Neural cell (in vitro differentiated cells): ENCODE measurements around the gene BIRC2.

Source experiments
- CTCF ChIP-seq: fragments of 450-650 bp; IDR thresholded peaks from 2 replicates; pipeline ENCODE4 v1.5.1; 2014; ENCODE audit warnings: antibody characterized with exemption, mild to moderate bottlenecking, moderate library complexity; ENCODE audit not compliant: poor library complexity, severe bottlenecking
- EP300 ChIP-seq: fragments of 450-650 bp; conservative IDR thresholded peaks from 2 replicates; pipeline ENCODE4 v1.6.1; 2014; ENCODE audit warnings: antibody characterized with exemption, mild to moderate bottlenecking, moderate library complexity; ENCODE audit not compliant: poor library complexity, severe bottlenecking
- EZH2 ChIP-seq: fragments of 200-600, 300-800 bp; shearing (Covaris generic), sonication (generic); IDR thresholded peaks from 2 replicates; pipeline ENCODE4 v1.6.1; 2014; ENCODE audit warnings: antibody characterized with exemption, low read length, borderline replicate concordance, mild to moderate bottlenecking; ENCODE audit not compliant: insufficient read depth, poor library complexity, severe bottlenecking
- POLR2AphosphoS5 ChIP-seq: IDR thresholded peaks from 2 replicates; pipeline ENCODE4 v1.6.1; 2012
- RAD21 ChIP-seq: fragments of 450-650 bp; conservative IDR thresholded peaks from 2 replicates; pipeline ENCODE4 v1.6.1; 2014; ENCODE audit warnings: antibody characterized with exemption, mild to moderate bottlenecking, moderate library complexity
- REST ChIP-seq: IDR thresholded peaks from 2 replicates; pipeline ENCODE4 v1.6.1; 2012; ENCODE audit warnings: borderline replicate concordance
- SMC3 ChIP-seq: fragments of 450-650 bp; conservative IDR thresholded peaks from 2 replicates; pipeline ENCODE4 v1.6.1; 2014; ENCODE audit warnings: antibody characterized with exemption, mild to moderate bottlenecking, moderate library complexity; ENCODE audit not compliant: poor library complexity
- TAF1 ChIP-seq: IDR thresholded peaks from 2 replicates; pipeline ENCODE4 v1.6.1; 2012; ENCODE audit warnings: low read depth

GRCh38 chr11:102304686-102305085 lies 42.3 kb upstream of the BIRC2 start:
- TF ChIP-seq CTCF = no peak
- no peak for TF ChIP-seq SMC3
- TF ChIP-seq POLR2AphosphoS5 = no peak
- no peak for TF ChIP-seq REST
- TF ChIP-seq TAF1 = no peak
- no peak for TF ChIP-seq EZH2
- no peak for TF ChIP-seq EP300
- TF ChIP-seq RAD21 = no peak
